Retinal pigment epithelial cell (primary cell): ENCODE measurements around the gene PBLD.

Experiments used
- DNase-seq: peaks from one replicate; pipeline ENCODE4 v3.0.0-alpha.2; 2010; ENCODE audit warnings: low read depth
- H3K4me3 ChIP-seq: 2 replicates; pipeline ENCODE4 v1.5.1; 2011; ENCODE audit warnings: mild to moderate bottlenecking, low read length, control low read depth, moderate library complexity
- TF ChIP-seq, protein P1 (sequence below): conservative IDR thresholded peaks from 2 replicates; pipeline ENCODE4 v1.5.1; 2011; ENCODE audit warnings: low read depth, low read length, control low read depth, inconsistent platforms

The PBLD gene

DNA sequence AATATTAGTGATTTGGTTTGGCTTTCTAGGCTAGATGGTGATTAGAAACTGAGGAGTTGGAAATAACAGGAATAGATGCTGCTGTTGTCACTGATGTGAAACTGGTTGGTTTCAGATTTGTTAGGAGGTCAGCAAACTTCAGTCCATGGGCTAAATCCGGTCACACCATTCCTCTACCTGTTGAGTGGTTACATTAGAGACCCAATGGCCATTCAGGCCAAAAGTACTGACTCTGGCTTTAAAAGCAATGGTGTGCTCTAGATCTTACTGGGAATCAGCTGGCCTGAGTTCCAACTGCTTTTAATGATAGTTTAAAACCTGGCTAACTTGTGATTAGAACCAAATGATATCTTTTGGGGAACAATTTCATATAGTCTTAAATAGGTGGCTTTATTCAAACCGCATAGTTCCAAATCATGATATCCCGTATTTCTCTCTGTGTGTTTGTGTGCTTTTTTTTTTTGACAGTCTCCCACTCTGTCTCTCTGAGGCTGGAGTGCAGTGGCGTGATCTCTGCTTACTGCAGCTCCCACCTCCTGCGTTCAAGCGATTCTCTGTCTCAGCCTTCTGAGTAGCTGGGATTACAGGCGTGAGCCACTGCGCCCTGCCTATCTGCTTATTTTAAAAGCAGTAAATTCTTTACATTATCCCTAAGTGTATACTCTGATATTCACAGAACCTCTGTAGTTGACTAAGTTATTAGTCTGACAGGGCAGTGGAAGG is 7.8 kb upstream of the PBLD start:
- TF ChIP-seq, protein P1, sequence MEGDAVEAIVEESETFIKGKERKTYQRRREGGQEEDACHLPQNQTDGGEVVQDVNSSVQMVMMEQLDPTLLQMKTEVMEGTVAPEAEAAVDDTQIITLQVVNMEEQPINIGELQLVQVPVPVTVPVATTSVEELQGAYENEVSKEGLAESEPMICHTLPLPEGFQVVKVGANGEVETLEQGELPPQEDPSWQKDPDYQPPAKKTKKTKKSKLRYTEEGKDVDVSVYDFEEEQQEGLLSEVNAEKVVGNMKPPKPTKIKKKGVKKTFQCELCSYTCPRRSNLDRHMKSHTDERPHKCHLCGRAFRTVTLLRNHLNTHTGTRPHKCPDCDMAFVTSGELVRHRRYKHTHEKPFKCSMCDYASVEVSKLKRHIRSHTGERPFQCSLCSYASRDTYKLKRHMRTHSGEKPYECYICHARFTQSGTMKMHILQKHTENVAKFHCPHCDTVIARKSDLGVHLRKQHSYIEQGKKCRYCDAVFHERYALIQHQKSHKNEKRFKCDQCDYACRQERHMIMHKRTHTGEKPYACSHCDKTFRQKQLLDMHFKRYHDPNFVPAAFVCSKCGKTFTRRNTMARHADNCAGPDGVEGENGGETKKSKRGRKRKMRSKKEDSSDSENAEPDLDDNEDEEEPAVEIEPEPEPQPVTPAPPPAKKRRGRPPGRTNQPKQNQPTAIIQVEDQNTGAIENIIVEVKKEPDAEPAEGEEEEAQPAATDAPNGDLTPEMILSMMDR, result no peak
- no peak for DNase-seq
- no peak overlapping the region for H3K4me3 ChIP-seq

DNA sequence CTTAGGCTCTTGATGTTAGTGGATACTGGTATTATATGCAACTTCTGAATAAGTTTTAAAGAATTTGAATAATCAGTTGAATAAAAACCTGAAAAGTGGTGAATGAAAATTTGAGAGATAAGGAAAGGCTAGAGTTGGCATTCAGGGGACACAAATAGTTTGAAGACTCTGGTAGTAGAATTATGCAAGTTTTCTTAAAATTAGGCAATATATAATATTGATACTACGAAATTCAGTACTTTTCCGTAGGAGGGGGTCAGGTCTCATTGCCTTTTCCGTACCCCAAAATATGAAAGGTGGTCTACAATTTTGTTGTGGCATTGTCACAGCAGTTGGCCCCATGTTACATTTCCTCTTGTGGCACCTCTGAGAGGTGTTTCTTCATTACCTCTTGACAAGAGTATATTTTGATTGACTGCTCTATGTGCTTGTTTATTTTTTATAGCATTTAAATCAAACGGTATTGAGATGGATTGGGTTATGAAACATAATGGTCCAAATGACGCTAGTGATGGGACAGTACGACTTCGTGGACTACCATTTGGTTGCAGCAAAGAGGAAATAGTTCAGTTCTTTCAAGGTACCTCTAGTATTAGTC is 4.1 kb upstream of the PBLD start:
- TF ChIP-seq, protein P1, result no peak
- no peak for DNase-seq
- peak overlapping the region; percentile 17 for H3K4me3 ChIP-seq

DNA sequence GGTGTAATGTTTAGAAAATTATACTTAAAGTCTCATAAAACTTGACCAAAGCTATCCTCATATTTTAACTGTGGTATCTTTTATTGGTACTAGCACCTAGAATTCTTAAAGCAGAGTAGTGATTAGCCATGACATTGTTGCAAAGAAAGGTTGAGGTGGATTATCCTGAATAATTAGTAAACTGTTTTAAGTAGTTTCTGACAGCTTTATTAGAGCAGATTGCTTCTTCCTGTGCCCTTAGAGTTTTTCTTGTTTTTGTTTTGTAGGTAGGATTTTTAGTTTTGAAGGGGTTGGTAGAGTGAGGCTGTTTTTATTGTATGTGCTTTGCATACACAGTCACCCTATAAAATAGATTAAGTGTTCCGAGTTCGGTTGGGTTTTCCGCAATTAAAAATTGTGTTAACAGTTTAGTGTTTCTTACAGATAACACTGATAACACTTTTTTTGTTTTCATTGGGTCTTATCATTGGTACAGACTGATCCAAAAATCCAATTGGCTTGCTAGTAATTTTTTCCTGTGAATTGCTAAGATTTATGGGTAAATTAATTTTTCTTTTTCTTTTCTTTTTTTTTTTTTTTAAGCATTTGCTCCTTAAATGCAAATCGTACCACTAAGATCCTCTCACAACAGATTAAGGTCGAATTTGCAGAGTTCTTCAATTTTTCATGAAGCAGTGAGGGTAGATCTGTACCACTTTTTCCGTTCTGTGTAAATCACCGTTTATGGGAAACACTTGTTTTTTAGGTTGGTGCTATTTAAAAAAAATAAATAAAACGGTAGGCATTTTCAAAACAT is 2.1 kb upstream of the PBLD start:
- TF ChIP-seq, protein P1, result no peak
- no peak for DNase-seq
- peak overlapping the region; percentile 94 for H3K4me3 ChIP-seq

DNA sequence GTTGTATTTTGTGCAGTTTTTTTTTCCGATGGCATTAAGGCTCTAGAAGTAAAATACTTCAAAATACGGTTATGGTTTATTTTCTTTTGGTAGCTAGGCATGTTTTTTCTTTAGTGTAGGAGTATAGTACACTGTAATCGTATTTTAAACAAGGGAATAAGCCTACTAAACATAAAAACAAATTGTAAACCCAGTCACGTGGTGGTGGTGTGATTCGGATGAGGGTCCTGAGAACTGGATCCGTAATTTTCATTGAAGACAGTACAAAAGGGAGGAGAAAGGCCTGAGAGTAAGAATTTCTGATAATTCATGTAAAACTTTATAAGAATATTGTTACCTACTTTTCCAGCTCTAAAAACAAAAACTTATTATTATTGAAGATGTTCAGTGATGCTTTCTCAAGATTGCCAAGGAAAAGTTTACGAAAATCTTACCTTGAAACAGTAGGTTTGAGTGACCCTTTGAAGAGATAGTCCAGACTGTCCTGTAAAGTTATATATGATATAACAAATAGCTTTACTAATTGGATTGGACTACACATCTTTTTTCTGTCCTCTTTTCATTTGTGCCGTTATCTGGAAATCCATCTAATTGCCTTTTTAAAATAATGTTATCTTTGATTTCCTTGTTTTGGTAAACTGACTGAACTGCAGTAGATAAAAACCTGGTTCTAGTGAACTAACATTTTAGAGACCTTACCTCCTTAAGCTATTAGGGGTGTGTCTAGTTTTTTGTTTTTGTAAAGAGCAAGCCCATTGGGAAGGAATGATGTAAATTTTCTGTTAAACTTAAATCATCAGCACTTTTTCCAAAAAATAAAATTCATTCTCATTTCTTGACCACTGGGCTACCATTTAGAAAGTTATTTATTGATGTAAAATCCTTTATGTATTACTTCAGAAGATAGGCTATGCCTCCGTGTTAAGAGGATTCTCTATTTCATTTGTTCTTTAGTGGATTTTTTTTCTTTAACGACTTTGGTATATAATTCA is 1.0 kb upstream of the PBLD start:
- no peak for DNase-seq
- peak overlapping the region; percentile 94 for H3K4me3 ChIP-seq
- TF ChIP-seq, protein P1, result no peak

DNA sequence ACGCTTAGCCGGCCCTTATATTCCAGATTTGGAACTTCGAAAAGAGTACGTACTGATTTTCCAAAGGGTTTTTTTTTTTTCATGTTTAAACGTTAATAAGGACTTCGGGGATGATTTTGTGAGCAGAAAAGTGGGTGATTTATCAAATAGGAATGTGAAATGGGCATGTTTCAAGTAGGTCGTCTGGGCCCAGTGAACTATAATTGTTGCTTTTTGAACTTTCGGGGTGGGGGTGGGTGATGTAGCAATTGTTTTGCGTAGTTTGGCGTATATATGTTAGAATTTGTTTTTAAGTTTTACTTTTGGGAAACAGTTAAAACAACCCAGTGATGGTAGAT is 299 bp upstream of the PBLD start:
- TF ChIP-seq, protein P1, result no peak
- DNase-seq, result no peak
- H3K4me3 ChIP-seq, result peak overlapping the region; percentile 94

DNA sequence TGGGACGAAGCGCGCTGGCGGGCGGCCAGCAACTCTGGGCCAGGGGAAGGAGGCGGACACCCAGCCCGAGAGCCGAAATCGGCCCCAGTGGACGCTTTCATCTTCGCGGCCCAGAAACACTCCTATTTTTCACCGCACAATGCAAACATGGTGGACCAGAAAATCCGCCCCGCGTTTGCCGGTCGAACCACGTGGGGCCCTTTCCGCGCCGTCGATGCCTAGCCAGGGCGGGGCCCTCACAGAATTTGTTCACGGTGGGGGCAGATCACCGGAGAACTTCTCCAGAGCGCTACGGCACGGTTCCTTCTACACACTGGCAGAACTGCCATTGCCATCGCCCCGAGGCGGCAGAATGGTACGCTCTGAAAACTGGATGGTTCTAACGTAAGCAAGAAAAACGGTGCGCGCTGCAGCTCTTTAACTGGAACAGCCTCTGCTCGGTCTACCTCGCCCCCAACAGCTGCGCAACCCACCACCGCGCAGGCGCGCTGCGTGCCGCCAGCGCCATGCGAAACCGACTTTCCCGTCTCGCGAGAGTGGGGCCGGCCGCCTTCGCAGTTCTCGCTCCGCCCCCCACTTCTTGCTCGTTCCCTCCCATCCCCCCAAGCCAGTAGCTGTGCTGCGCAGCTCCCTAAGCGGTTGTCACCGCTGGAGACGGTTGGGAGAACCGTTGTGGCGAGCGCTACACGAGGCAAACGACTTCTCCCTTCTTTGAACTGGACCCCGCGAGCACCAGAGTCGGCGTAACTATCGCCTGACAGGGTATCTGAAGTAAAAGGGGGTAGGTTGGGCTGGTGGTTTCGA is 1.1 kb downstream of the PBLD start, which contains the start of gene HNRNPH3:
Gene HNRNPH3, plus strand, starts transcription at position 610 of the 804 bp plus-strand sequence. CDS start 5,158 bp downstream, outside the sequence.
- TF ChIP-seq, protein P1, result no peak
- H3K4me3 ChIP-seq, result peak within 1 kb of the TSS; percentile 94
- peak; percentile 85 for DNase-seq
